Calu3 (cell line): ENCODE measurements around the gene TNPO3. TPM values are rescaled to one million over a fixed set of nuclear protein-coding genes. Genes with fewer than 3 reads are reported as not detected.

ENCODE experiments used
- BruUV-seq: library from RNA; stranded (reverse); fragments of 400-500 nt; replicated peaks from 2 replicates; lab custom pipeline; 2021; lab: Mats Ljungman, UMichigan
- CTCF ChIA-PET: fragments of 300-600 bp; sonication (Branson Sonifier 250); formaldehyde crosslinking; loops from one replicate; lab custom pipeline; 2022; ENCODE audit warnings: antibody characterized with exemption; lab: Charles Lee
- DNase-seq: peaks from one replicate; pipeline ENCODE4 v3.0.0; 2022
- H3K27ac Mint-ChIP-seq: one replicate; pipeline ENCODE4 v1.8.0; 2022; ENCODE audit warnings: mixed read lengths; ENCODE audit not compliant: unreplicated experiment
- H3K27me3 Mint-ChIP-seq: one replicate; pipeline ENCODE4 v1.8.0; 2022; ENCODE audit warnings: mixed read lengths; ENCODE audit not compliant: unreplicated experiment
- H3K36me3 Mint-ChIP-seq: one replicate; pipeline ENCODE4 v1.8.0; 2022; ENCODE audit warnings: mild to moderate bottlenecking, moderate library complexity, mixed read lengths; ENCODE audit not compliant: insufficient read depth, unreplicated experiment
- H3K4me1 Mint-ChIP-seq: one replicate; pipeline ENCODE4 v1.8.0; 2022; ENCODE audit warnings: mild to moderate bottlenecking, low read depth, mixed read lengths; ENCODE audit not compliant: unreplicated experiment
- H3K4me3 Mint-ChIP-seq: one replicate; pipeline ENCODE4 v1.8.0; 2022; ENCODE audit warnings: mild to moderate bottlenecking, low read depth, moderate library complexity, mixed read lengths; ENCODE audit not compliant: unreplicated experiment
- H3K9me3 Mint-ChIP-seq: one replicate; pipeline ENCODE4 v1.8.0; 2022; ENCODE audit warnings: low read depth, mixed read lengths; ENCODE audit not compliant: unreplicated experiment
- CTCF ChIP-seq: fragments of 200-600 bp; IDR thresholded peaks from one replicate; pipeline ENCODE4 v1.8.0; 2022; ENCODE audit warnings: antibody characterized with exemption; ENCODE audit not compliant: unreplicated experiment
- intact Hi-C: fragments of 100-400 bp; cut with micrococcal nuclease; formaldehyde crosslinking; loops from one replicate; pipeline ENCODE4 v1.10.0; 2022; ENCODE audit not compliant: unreplicated experiment
- total RNA-seq: library from RNA; stranded (reverse); gene quantifications from 2 replicates; pipeline ENCODE4 v1.2.3, GENCODE V29; 2022

TNPO3 gene
- total RNA-seq, 1 experiment from 2014 or later = 47.1 TPM

- TF ChIP-seq CTCF = no peak
- Mint-ChIP-seq H3K4me3 (no peak overlapping the region), H3K27ac (no peak overlapping the region), H3K9me3 (no peaks in the 10 kb centered on the region), H3K4me1 (peaks cover 12% of the 10 kb centered on the region), H3K36me3 (no peaks in the 10 kb centered on the region), H3K27me3 (peaks cover 42% of the 10 kb centered on the region)
- intact Hi-C loops = no loop called here
- DNase-seq = no peak
- CTCF ChIA-PET = no interaction called here
- BruUV-seq = no TSS peak
Measured at GRCh38 chr7:128921866-128922440, 133.0 kb downstream of the TNPO3 start.

- peaks cover 12% of the 10 kb centered on the region for H3K4me1 Mint-ChIP-seq
- intact Hi-C loops = no loop called here
- no peak overlapping the region for H3K27ac Mint-ChIP-seq
- peaks cover 42% of the 10 kb centered on the region for H3K27me3 Mint-ChIP-seq
- no peak for DNase-seq
- no peaks in the 10 kb centered on the region for H3K9me3 Mint-ChIP-seq
- CTCF ChIA-PET = interaction anchor here (0.7 kb wide), 1 partner anchor 30 kb away, joined by 3 read pairs; no protein-coding TSS in a partner anchor
- no peaks in the 10 kb centered on the region for H3K36me3 Mint-ChIP-seq
- no peak overlapping the region for H3K4me3 Mint-ChIP-seq
- TF ChIP-seq CTCF = no peak
- no TSS peak for BruUV-seq
Measured at GRCh38 chr7:128920913-128921582, 133.9 kb downstream of the TNPO3 start.

GRCh38 chr7:128919881-128920799, 134.8 kb downstream of the TNPO3 start:
- Mint-ChIP-seq H3K36me3 (no peaks in the 10 kb centered on the region), H3K9me3 (no peaks in the 10 kb centered on the region), H3K4me1 (peaks cover 18% of the 10 kb centered on the region), H3K27ac (no peak overlapping the region), H3K4me3 (no peak overlapping the region), H3K27me3 (peaks cover 51% of the 10 kb centered on the region)
- no peak for TF ChIP-seq CTCF
- CTCF ChIA-PET = interaction anchor here (0.7 kb wide), 1 partner anchor 31 kb away, joined by 3 read pairs; no protein-coding TSS in a partner anchor
- intact Hi-C loops = no loop called here
- no TSS peak for BruUV-seq
- no peak for DNase-seq

GRCh38 chr7:128919241-128919640, 135.7 kb downstream of the TNPO3 start:
- TF ChIP-seq CTCF = no peak
- Mint-ChIP-seq H3K4me3 (no peak overlapping the region), H3K4me1 (peaks cover 21% of the 10 kb centered on the region), H3K27ac (no peak overlapping the region), H3K36me3 (no peaks in the 10 kb centered on the region), H3K27me3 (peaks cover 60% of the 10 kb centered on the region), H3K9me3 (no peaks in the 10 kb centered on the region)
- BruUV-seq = no TSS peak
- CTCF ChIA-PET = no interaction called here
- intact Hi-C loops = no loop called here
- DNase-seq = no peak
